WTC11 (cell line): ENCODE results near the gene BNC2.

Experiments used
- NFYB ChIP-seq: sonication (generic); formaldehyde crosslinking; conservative IDR thresholded peaks from 2 replicates; pipeline ENCODE4 v1.8.0; 2022; ENCODE audit warnings: low read depth, missing genetic modification reagents
- NR2C2 ChIP-seq: sonication (generic); formaldehyde crosslinking; IDR thresholded peaks from 2 replicates; pipeline ENCODE4 v1.8.0; 2022; ENCODE audit warnings: mild to moderate bottlenecking, missing genetic modification reagents
- ZNF121 ChIP-seq: sonication (generic); formaldehyde crosslinking; IDR thresholded peaks from 2 replicates; pipeline ENCODE4 v1.8.0; 2023; ENCODE audit warnings: missing genetic modification reagents
- TF ChIP-seq, protein P1 (sequence below): fragments of 200-600 bp; IDR thresholded peaks from 2 replicates; pipeline ENCODE4 v1.8.0; 2022; ENCODE audit warnings: antibody characterized with exemption
- TF ChIP-seq, protein P2 (sequence below): sonication (generic); formaldehyde crosslinking; IDR thresholded peaks from 2 replicates; pipeline ENCODE4 v1.8.0; 2023; ENCODE audit warnings: mild to moderate bottlenecking, missing genetic modification reagents
- TF ChIP-seq, protein P3 (sequence below): fragments of 250-450 bp; sonication (Bioruptor Pico); IDR thresholded peaks from 2 replicates; pipeline ENCODE4 v2.1.2; 2022; ENCODE audit warnings: mild to moderate bottlenecking, moderate library complexity
- TF ChIP-seq, protein P4 (sequence below): sonication (generic); formaldehyde crosslinking; IDR thresholded peaks from 2 replicates; pipeline ENCODE4 v1.8.0; 2022; ENCODE audit warnings: mild to moderate bottlenecking, missing genetic modification reagents
- TF ChIP-seq, protein P5 (sequence below): sonication (generic); formaldehyde crosslinking; IDR thresholded peaks from 2 replicates; pipeline ENCODE4 v1.8.1; 2022; ENCODE audit warnings: missing genetic modification reagents, borderline replicate concordance

DNA sequence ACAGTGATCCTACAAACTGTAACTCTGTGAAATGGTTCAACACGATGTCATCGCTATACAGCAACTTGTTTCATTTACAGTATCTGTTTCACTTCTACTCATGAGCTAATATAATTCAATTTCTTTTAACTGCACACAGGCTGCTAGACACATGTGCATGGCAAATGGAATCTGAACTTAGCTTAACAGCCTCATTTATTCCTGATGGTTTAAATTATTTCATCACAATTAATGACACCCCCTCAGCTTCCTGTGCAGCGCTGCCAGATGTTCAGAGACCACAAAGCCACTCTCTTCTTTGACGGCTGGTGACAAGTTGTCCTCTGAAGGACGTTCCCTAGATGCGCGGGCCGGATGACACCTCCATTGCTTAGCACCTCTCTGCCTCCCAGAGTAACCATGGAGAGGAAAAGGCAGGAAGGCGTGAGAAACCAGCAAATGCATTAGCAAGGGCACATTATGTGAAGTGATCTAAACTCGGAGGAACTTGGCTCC, 191.1 kb downstream of the BNC2 start:
- TF ChIP-seq NFYB: no peak
- TF ChIP-seq, protein P1, sequence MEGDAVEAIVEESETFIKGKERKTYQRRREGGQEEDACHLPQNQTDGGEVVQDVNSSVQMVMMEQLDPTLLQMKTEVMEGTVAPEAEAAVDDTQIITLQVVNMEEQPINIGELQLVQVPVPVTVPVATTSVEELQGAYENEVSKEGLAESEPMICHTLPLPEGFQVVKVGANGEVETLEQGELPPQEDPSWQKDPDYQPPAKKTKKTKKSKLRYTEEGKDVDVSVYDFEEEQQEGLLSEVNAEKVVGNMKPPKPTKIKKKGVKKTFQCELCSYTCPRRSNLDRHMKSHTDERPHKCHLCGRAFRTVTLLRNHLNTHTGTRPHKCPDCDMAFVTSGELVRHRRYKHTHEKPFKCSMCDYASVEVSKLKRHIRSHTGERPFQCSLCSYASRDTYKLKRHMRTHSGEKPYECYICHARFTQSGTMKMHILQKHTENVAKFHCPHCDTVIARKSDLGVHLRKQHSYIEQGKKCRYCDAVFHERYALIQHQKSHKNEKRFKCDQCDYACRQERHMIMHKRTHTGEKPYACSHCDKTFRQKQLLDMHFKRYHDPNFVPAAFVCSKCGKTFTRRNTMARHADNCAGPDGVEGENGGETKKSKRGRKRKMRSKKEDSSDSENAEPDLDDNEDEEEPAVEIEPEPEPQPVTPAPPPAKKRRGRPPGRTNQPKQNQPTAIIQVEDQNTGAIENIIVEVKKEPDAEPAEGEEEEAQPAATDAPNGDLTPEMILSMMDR: no peak
- TF ChIP-seq, protein P2, sequence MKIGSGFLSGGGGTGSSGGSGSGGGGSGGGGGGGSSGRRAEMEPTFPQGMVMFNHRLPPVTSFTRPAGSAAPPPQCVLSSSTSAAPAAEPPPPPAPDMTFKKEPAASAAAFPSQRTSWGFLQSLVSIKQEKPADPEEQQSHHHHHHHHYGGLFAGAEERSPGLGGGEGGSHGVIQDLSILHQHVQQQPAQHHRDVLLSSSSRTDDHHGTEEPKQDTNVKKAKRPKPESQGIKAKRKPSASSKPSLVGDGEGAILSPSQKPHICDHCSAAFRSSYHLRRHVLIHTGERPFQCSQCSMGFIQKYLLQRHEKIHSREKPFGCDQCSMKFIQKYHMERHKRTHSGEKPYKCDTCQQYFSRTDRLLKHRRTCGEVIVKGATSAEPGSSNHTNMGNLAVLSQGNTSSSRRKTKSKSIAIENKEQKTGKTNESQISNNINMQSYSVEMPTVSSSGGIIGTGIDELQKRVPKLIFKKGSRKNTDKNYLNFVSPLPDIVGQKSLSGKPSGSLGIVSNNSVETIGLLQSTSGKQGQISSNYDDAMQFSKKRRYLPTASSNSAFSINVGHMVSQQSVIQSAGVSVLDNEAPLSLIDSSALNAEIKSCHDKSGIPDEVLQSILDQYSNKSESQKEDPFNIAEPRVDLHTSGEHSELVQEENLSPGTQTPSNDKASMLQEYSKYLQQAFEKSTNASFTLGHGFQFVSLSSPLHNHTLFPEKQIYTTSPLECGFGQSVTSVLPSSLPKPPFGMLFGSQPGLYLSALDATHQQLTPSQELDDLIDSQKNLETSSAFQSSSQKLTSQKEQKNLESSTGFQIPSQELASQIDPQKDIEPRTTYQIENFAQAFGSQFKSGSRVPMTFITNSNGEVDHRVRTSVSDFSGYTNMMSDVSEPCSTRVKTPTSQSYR: no peak
- TF ChIP-seq, protein P3, sequence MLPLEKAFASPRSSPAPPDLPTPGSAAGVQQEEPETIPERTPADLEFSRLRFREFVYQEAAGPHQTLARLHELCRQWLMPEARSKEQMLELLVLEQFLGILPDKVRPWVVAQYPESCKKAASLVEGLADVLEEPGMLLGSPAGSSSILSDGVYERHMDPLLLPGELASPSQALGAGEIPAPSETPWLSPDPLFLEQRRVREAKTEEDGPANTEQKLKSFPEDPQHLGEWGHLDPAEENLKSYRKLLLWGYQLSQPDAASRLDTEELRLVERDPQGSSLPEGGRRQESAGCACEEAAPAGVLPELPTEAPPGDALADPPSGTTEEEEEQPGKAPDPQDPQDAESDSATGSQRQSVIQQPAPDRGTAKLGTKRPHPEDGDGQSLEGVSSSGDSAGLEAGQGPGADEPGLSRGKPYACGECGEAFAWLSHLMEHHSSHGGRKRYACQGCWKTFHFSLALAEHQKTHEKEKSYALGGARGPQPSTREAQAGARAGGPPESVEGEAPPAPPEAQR (CRISPR knock-in tag): no peak
- no peak for TF ChIP-seq ZNF121 (CRISPR knock-in tag)
- TF ChIP-seq, protein P4, sequence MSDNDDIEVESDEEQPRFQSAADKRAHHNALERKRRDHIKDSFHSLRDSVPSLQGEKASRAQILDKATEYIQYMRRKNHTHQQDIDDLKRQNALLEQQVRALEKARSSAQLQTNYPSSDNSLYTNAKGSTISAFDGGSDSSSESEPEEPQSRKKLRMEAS (CRISPR knock-in tag): no peak
- TF ChIP-seq, protein P5, sequence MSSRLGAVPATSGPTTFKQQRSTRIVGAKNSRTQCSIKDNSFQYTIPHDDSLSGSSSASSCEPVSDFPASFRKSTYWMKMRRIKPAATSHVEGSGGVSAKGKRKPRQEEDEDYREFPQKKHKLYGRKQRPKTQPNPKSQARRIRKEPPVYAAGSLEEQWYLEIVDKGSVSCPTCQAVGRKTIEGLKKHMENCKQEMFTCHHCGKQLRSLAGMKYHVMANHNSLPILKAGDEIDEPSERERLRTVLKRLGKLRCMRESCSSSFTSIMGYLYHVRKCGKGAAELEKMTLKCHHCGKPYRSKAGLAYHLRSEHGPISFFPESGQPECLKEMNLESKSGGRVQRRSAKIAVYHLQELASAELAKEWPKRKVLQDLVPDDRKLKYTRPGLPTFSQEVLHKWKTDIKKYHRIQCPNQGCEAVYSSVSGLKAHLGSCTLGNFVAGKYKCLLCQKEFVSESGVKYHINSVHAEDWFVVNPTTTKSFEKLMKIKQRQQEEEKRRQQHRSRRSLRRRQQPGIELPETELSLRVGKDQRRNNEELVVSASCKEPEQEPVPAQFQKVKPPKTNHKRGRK: no peak
- TF ChIP-seq NR2C2 (CRISPR knock-in tag): no peak
